HepG2 (cell line): ENCODE results near the gene ST3GAL5. TPM values are rescaled to one million over a fixed set of nuclear protein-coding genes. Genes with fewer than 3 reads are reported as not detected.

ENCODE experiments used
- ATAC-seq: fragments of 200-7000 bp; cut with Tn5 transposase; 3 replicates; pipeline ENCODE4 v1.9.1; 2020; ENCODE audit warnings: mild to moderate bottlenecking, moderate library complexity
- BruUV-seq: library from RNA; stranded (reverse); fragments of 400-500 nt; replicated peaks from 2 replicates; lab custom pipeline; 2021; lab: Mats Ljungman, UMichigan
- CTCF ChIA-PET: fragments of 300-600 bp; formaldehyde crosslinking; extraction: SDS; loops from one replicate; lab custom pipeline; 2021; ENCODE audit warnings: low total read pairs, inconsistent platforms, low intra/inter-chr PET ratio; lab: Yijun Ruan, JAX
- POLR2A ChIA-PET: fragments of 350-600 bp; sonication (Branson Sonifier 250); formaldehyde crosslinking; loops from one replicate; lab custom pipeline; 2020; ENCODE audit warnings: antibody characterized with exemption, inconsistent platforms; lab: Yijun Ruan, JAX
- DNase-seq: peaks from one replicate; pipeline ENCODE4 v3.0.0-alpha.2; 2015; ENCODE audit warnings: low spot score
- FAIRE-seq: peaks from 3 replicates; lab custom pipeline; 2011; peaks lifted over from hg19 to GRCh38; lab: Jason Lieb, UNC
- H2AFZ ChIP-seq: one replicate; pipeline ENCODE4 v1.6.1; 2011; ENCODE audit warnings: low read length, inconsistent platforms
- H3K27ac ChIP-seq: fragments of 300-600 bp; 3 replicates; pipeline ENCODE4 v1.8.0; 2011; ENCODE audit warnings: mixed run types, mild to moderate bottlenecking, mixed read lengths, low read length, inconsistent platforms; ENCODE audit not compliant: insufficient read depth; ENCODE audit errors: extremely low read length
- H3K27me3 ChIP-seq, 2 experiments: fragments of 200-600 bp in 1 of 2; 2 replicates in 1 of 2; 3 replicates in 1 of 2; pipeline versions ENCODE4 v1.6.0 to v1.8.0; 2011; ENCODE audit warnings: low read length in 2 of 2, mild to moderate bottlenecking in 2 of 2, moderate library complexity in 2 of 2, inconsistent platforms in 1 of 2; ENCODE audit not compliant: insufficient read depth in 2 of 2, control insufficient read depth in 1 of 2
- H3K36me3 ChIP-seq, 2 experiments: fragments of 200-600 bp in 1 of 2; replicated peaks in 1 of 2; 2 replicates in 1 of 2; 3 replicates in 1 of 2; pipeline versions ENCODE4 v1.5.1 to v1.8.0; 2011; ENCODE audit warnings: low read length in 2 of 2, inconsistent platforms in 1 of 2; ENCODE audit not compliant: insufficient read depth in 2 of 2, control insufficient read depth in 1 of 2
- H3K4me1 ChIP-seq: 2 replicates; pipeline ENCODE4 v1.5.1; 2012; ENCODE audit warnings: low read length, inconsistent platforms; ENCODE audit not compliant: insufficient read depth
- H3K4me2 ChIP-seq: 2 replicates; pipeline ENCODE4 v1.6.0; 2011; ENCODE audit warnings: low read depth, low read length, inconsistent platforms
- H3K4me3 ChIP-seq, 3 experiments: fragments of 200-600 bp in 1 of 3; sonication (generic), shearing (Covaris generic) in 1 of 3; replicated peaks in 1 of 3; 2 replicates each; pipeline ENCODE4 v1.5.1; 2011 to 2016; ENCODE audit warnings: low read length in 3 of 3, inconsistent platforms in 2 of 3, low read depth in 2 of 3, mild to moderate bottlenecking in 2 of 3, control low read depth in 1 of 3, mixed read lengths in 1 of 3; ENCODE audit not compliant: insufficient read depth in 1 of 3
- H3K79me2 ChIP-seq: one replicate; pipeline ENCODE4 v1.6.1; 2011; ENCODE audit warnings: low read length, inconsistent platforms; ENCODE audit not compliant: insufficient read depth
- H3K9ac ChIP-seq: 2 replicates; pipeline ENCODE4 v1.6.0; 2011; ENCODE audit warnings: mild to moderate bottlenecking, low read depth, low read length, inconsistent platforms; ENCODE audit not compliant: insufficient read depth
- H3K9me3 ChIP-seq: 2 replicates; pipeline ENCODE4 v1.5.1; 2012; ENCODE audit warnings: mild to moderate bottlenecking, low read length
- H4K20me1 ChIP-seq: 2 replicates; pipeline ENCODE4 v1.6.0; 2011; ENCODE audit warnings: inconsistent platforms, mild to moderate bottlenecking, low read length, moderate library complexity; ENCODE audit not compliant: insufficient read depth
- ATF7 ChIP-seq, 2 experiments: fragments of 450-650 bp in 1 of 2; sonication (generic) in 1 of 2; formaldehyde crosslinking in 1 of 2; IDR thresholded peaks; 2 replicates each; pipeline versions ENCODE4 v1.4.0 to v1.6.1; 2016 to 2020; ENCODE audit warnings: antibody characterized with exemption in 1 of 2, mild to moderate bottlenecking in 1 of 2, missing genetic modification reagents in 1 of 2
- FIP1L1 ChIP-seq: fragments of 200-400 bp; formaldehyde crosslinking; IDR thresholded peaks from 2 replicates; pipeline ENCODE4 v1.6.1; 2018; ENCODE audit warnings: low read depth, mild to moderate bottlenecking, low read length, moderate library complexity, borderline replicate concordance; ENCODE audit not compliant: insufficient read depth
- FOXA3 ChIP-seq: IDR thresholded peaks from 2 replicates; pipeline ENCODE4 v1.6.1; 2016; ENCODE audit warnings: missing genetic modification reagents, missing compliant biosample characterization
- HOXA3 ChIP-seq: sonication (generic); formaldehyde crosslinking; IDR thresholded peaks from 2 replicates; pipeline ENCODE4 v1.5.0; 2020; ENCODE audit warnings: missing genetic modification reagents
- KDM1A ChIP-seq: IDR thresholded peaks from 2 replicates; pipeline ENCODE4 v1.6.1; 2016; ENCODE audit warnings: missing compliant biosample characterization
- MEIS1 ChIP-seq: sonication (generic); formaldehyde crosslinking; IDR thresholded peaks from 2 replicates; pipeline ENCODE4 v1.9.0; 2021; ENCODE audit warnings: mild to moderate bottlenecking, missing genetic modification reagents, moderate library complexity, borderline replicate concordance
- NFRKB ChIP-seq: fragments of 450-650 bp; IDR thresholded peaks from 2 replicates; pipeline ENCODE4 v1.6.1; 2017
- RFXAP ChIP-seq: sonication (generic); formaldehyde crosslinking; IDR thresholded peaks from 2 replicates; pipeline ENCODE4 v1.4.0; 2020; ENCODE audit warnings: missing genetic modification reagents, borderline replicate concordance
- ZNF678 ChIP-seq: sonication (generic); formaldehyde crosslinking; IDR thresholded peaks from 2 replicates; pipeline ENCODE4 v1.4.0; 2020; ENCODE audit warnings: mild to moderate bottlenecking, missing genetic modification reagents
- WGBS: methylation state at CpG from one replicate; pipeline ENCODE4 v1.1.6; 2017; ENCODE audit warnings: low lambda C conversion rate; 5-methylcytosine and 5-hydroxymethylcytosine counted together
- in situ Hi-C: cut with HindIII; loops from 2 replicates; pipeline ENCODE4 v1.10.0; 2017; ENCODE audit warnings: low pct_unique_long_range_greater_than_20kb; ENCODE audit not compliant: extremely low pct_ligation_motif_present
- intact Hi-C: fragments of 100-400 bp; cut with micrococcal nuclease; formaldehyde crosslinking; loops from one replicate; pipeline ENCODE4 v1.10.0; 2022; ENCODE audit not compliant: unreplicated experiment
- polyA plus RNA-seq, 8 experiments: library from polyadenylated mRNA; depleted of rRNA in 3 of 8; stranded (reverse) in 7 of 8; unstranded in 1 of 8; fragments of >200 nt; fragmentation: Illumina TruSeq in 4 of 8; extraction: Trizol in 4 of 8; gene quantifications; 2 replicates each; pipeline versions ENCODE4 v1.2.1 to v1.2.3, GENCODE V29; 2011 to 2016; ENCODE audit warnings: low read depth in 4 of 8, missing spikeins in 1 of 8, mixed read lengths in 1 of 8; ENCODE audit not compliant: insufficient read depth in 1 of 8
- total RNA-seq, 5 experiments: library from RNA; depleted of rRNA; stranded (reverse); fragments of >200 nt; fragmentation: Illumina TruSeq; extraction: Trizol; gene quantifications; 2 replicates each; pipeline ENCODE4 v1.2.3, GENCODE V29; 2016; ENCODE audit warnings: low read depth in 1 of 5
- TF ChIP-seq, protein P1 (sequence below): sonication (generic); formaldehyde crosslinking; IDR thresholded peaks from 2 replicates; pipeline ENCODE4 v1.4.0; 2020; ENCODE audit warnings: missing genetic modification reagents, borderline replicate concordance
- TF ChIP-seq, protein P2 (sequence below): sonication (generic); formaldehyde crosslinking; IDR thresholded peaks from 2 replicates; pipeline ENCODE4 v1.5.1; 2020; ENCODE audit warnings: missing genetic modification reagents, mild to moderate bottlenecking, borderline replicate concordance
- TF ChIP-seq, protein P3 (sequence below): sonication (generic); formaldehyde crosslinking; conservative IDR thresholded peaks from 2 replicates; pipeline ENCODE4 v1.8.0; 2022; ENCODE audit warnings: missing genetic modification reagents
- TF ChIP-seq, protein P4 (sequence below): sonication (generic); formaldehyde crosslinking; IDR thresholded peaks from 2 replicates; pipeline ENCODE4 v1.4.0; 2020; ENCODE audit warnings: missing genetic modification reagents, borderline replicate concordance

ST3GAL5 gene
- total and polyA plus RNA-seq, 2 of the 13 experiments (the other 11 are each of a cell fraction or from before 2014, with no cell fraction given), result 1.3 to 2.0 TPM

DNA sequence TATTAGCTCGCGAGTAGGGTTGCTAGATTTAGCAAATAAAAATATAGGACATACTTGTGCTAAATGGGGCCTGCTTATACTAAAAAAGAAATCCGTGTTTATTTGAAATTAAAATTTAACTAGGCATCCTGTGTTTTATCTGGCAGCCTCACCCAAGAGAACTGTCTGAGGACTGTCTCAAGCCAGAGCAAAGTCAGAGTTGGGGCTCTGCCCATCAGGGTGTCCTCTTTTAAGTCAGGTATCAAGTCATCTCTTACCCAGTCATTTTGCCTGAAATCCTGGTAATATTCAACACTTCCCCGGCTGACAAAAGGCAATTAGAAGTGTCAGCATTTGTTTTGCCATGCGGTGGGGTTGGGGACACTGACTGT lies 48.3 kb upstream of the ST3GAL5 start:
- ChIA-PET POLR2A (no interaction called here), CTCF (no interaction called here)
- WGBS, result 53% methylated on average over 5 of the region's 5 CpGs
- no peak for ATAC-seq
- FAIRE-seq, result no peak
- intact Hi-C loops, result no loop called here
- Histone ChIP-seq H4K20me1 (no peaks in the 10 kb centered on the region), H3K9ac (no peak overlapping the region), H3K27ac (no peak overlapping the region), H3K36me3 (no peaks in the 10 kb centered on the region), H2AFZ (no peak overlapping the region), H3K4me1 (0 out of 2 replicates have a peak, but pooled peaks cover 5% of the 10 kb centered on the region), H3K79me2 (no peaks in the 10 kb centered on the region), H3K4me3 (no peak overlapping the region), H3K27me3 (no peaks in the 10 kb centered on the region), H3K4me2 (no peak overlapping the region), H3K9me3 (peaks cover 7% of the 10 kb centered on the region)
- BruUV-seq, result no TSS peak
- no peak for DNase-seq
- in situ Hi-C loops, result no loop called here
- TF ChIP-seq, protein P1, sequence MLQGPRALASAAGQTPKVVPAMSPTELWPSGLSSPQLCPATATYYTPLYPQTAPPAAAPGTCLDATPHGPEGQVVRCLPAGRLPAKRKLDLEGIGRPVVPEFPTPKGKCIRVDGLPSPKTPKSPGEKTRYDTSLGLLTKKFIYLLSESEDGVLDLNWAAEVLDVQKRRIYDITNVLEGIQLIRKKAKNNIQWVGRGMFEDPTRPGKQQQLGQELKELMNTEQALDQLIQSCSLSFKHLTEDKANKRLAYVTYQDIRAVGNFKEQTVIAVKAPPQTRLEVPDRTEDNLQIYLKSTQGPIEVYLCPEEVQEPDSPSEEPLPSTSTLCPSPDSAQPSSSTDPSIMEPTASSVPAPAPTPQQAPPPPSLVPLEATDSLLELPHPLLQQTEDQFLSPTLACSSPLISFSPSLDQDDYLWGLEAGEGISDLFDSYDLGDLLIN, result no peak
- no peak for TF ChIP-seq FOXA3 (CRISPR knock-in tag)
- no peak for TF ChIP-seq NFRKB
- no peak for TF ChIP-seq HOXA3 (CRISPR knock-in tag)
- TF ChIP-seq KDM1A, result no peak
- no peak for TF ChIP-seq RFXAP (CRISPR knock-in tag)
- no peak for TF ChIP-seq FIP1L1
- TF ChIP-seq, protein P2, sequence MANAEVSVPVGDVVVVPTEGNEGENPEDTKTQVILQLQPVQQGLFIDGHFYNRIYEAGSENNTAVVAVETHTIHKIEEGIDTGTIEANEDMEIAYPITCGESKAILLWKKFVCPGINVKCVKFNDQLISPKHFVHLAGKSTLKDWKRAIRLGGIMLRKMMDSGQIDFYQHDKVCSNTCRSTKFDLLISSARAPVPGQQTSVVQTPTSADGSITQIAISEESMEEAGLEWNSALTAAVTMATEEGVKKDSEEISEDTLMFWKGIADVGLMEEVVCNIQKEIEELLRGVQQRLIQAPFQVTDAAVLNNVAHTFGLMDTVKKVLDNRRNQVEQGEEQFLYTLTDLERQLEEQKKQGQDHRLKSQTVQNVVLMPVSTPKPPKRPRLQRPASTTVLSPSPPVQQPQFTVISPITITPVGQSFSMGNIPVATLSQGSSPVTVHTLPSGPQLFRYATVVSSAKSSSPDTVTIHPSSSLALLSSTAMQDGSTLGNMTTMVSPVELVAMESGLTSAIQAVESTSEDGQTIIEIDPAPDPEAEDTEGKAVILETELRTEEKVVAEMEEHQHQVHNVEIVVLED (CRISPR knock-in tag), result no peak
- TF ChIP-seq ZNF678 (CRISPR knock-in tag), result no peak
- no peak for TF ChIP-seq ATF7 (IDR thresholded peaks at IDR 0.05)
- TF ChIP-seq ATF7 (CRISPR knock-in tag; IDR thresholded peaks at IDR 0.05), result no peak
- TF ChIP-seq, protein P3, sequence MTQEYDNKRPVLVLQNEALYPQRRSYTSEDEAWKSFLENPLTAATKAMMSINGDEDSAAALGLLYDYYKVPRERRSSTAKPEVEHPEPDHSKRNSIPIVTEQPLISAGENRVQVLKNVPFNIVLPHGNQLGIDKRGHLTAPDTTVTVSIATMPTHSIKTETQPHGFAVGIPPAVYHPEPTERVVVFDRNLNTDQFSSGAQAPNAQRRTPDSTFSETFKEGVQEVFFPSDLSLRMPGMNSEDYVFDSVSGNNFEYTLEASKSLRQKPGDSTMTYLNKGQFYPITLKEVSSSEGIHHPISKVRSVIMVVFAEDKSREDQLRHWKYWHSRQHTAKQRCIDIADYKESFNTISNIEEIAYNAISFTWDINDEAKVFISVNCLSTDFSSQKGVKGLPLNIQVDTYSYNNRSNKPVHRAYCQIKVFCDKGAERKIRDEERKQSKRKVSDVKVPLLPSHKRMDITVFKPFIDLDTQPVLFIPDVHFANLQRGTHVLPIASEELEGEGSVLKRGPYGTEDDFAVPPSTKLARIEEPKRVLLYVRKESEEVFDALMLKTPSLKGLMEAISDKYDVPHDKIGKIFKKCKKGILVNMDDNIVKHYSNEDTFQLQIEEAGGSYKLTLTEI (CRISPR knock-in tag), result no peak
- TF ChIP-seq, protein P4, sequence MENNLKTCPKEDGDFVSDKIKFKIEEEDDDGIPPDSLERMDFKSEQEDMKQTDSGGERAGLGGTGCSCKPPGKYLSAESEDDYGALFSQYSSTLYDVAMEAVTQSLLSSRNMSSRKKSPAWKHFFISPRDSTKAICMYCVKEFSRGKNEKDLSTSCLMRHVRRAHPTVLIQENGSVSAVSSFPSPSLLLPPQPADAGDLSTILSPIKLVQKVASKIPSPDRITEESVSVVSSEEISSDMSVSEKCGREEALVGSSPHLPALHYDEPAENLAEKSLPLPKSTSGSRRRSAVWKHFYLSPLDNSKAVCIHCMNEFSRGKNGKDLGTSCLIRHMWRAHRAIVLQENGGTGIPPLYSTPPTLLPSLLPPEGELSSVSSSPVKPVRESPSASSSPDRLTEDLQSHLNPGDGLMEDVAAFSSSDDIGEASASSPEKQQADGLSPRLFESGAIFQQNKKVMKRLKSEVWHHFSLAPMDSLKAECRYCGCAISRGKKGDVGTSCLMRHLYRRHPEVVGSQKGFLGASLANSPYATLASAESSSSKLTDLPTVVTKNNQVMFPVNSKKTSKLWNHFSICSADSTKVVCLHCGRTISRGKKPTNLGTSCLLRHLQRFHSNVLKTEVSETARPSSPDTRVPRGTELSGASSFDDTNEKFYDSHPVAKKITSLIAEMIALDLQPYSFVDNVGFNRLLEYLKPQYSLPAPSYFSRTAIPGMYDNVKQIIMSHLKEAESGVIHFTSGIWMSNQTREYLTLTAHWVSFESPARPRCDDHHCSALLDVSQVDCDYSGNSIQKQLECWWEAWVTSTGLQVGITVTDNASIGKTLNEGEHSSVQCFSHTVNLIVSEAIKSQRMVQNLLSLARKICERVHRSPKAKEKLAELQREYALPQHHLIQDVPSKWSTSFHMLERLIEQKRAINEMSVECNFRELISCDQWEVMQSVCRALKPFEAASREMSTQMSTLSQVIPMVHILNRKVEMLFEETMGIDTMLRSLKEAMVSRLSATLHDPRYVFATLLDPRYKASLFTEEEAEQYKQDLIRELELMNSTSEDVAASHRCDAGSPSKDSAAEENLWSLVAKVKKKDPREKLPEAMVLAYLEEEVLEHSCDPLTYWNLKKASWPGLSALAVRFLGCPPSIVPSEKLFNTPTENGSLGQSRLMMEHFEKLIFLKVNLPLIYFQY, result no peak
- TF ChIP-seq MEIS1 (CRISPR knock-in tag), result no peak
